Measurements from ENCODE around the gene THRSP. TPM values are rescaled to one million over a fixed set of nuclear protein-coding genes. Genes with fewer than 3 reads are reported as not detected.

THRSP gene
- total RNA-seq, 1 experiment from 2014 or later = not detected

- H4K91ac ChIP-seq (ENCODE audit: insufficient read length, low read depth, low read length) = no peak overlapping the region
- Mint-ChIP-seq H3K36me3 (ENCODE audit: insufficient read depth in 1 of 3, low read depth in 3 of 3) (no peaks in the 10 kb centered on the region), H3K9me3 (peaks cover 0 to 5% of the 10 kb centered on the region in 2 experiments; a peak in 3 of 5 replicates), H3K27ac (no peak overlapping the region), H3K4me1 (peaks cover 6 to 17% of the 10 kb centered on the region in 2 experiments), H3K27me3 (ENCODE audit: low read depth) (no peaks in the 10 kb centered on the region), H3K4me3 (no peak overlapping the region)
- peaks cover under 1% of the 10 kb centered on the region for H3K23me2 ChIP-seq (ENCODE audit: insufficient read length, low read depth, low read length, poor library complexity, severe bottlenecking)
- H3K56ac ChIP-seq (ENCODE audit: insufficient read length, low read depth, low read length) = no peak overlapping the region
- H4K5ac ChIP-seq (ENCODE audit: insufficient read length, low read depth, low read length) = no peak overlapping the region
- H2BK15ac ChIP-seq (ENCODE audit: low read depth, low read length) = no peak overlapping the region
- no peak overlapping the region for H4K8ac ChIP-seq (replicated peaks; ENCODE audit: insufficient read length, low read depth, low read length)
- H3K4me1 ChIP-seq (ENCODE audit: insufficient read depth, low read length) = no peaks in the 10 kb centered on the region
- no peaks in the 10 kb centered on the region for H3K9me3 ChIP-seq (ENCODE audit: control insufficient read depth, low read depth, low read length)
- H3K79me1 ChIP-seq (ENCODE audit: insufficient read depth, low read depth, low read length, poor library complexity, severe bottlenecking) = no peaks in the 10 kb centered on the region
- H3K79me2 ChIP-seq (ENCODE audit: insufficient read depth, low read length) = no peaks in the 10 kb centered on the region
- no peak overlapping the region for H2BK20ac ChIP-seq (ENCODE audit: low read depth, low read length, poor library complexity, severe bottlenecking)
- DNase-seq = no peak
- H3K27ac ChIP-seq (ENCODE audit: insufficient read length, low read depth, low read length) = no peak overlapping the region
- H2BK12ac ChIP-seq (ENCODE audit: insufficient read length, low read depth, low read length) = no peak overlapping the region
- H2AK5ac ChIP-seq (ENCODE audit: insufficient read length, low read length) = no peak overlapping the region
- no peak overlapping the region for H3T11ph ChIP-seq (ENCODE audit: low read length)
- no peak overlapping the region for H3K4me2 ChIP-seq (ENCODE audit: insufficient read depth, insufficient read length, low read length)
- no peak overlapping the region for H3K23ac ChIP-seq (ENCODE audit: insufficient read length, low read depth, low read length)
- H3K4ac ChIP-seq (ENCODE audit: low read depth, low read length) = no peak overlapping the region
- no peak overlapping the region for H3K14ac ChIP-seq (ENCODE audit: insufficient read depth, low read length)
- no peak overlapping the region for H2BK120ac ChIP-seq (ENCODE audit: low read depth, low read length, poor library complexity, severe bottlenecking)
- H3K27me3 ChIP-seq (ENCODE audit: insufficient read depth, low read length) = no peaks in the 10 kb centered on the region
- H4K20me1 ChIP-seq (ENCODE audit: control insufficient read depth, insufficient read depth, insufficient read length) = no peaks in the 10 kb centered on the region
- TF ChIP-seq, protein P1, sequence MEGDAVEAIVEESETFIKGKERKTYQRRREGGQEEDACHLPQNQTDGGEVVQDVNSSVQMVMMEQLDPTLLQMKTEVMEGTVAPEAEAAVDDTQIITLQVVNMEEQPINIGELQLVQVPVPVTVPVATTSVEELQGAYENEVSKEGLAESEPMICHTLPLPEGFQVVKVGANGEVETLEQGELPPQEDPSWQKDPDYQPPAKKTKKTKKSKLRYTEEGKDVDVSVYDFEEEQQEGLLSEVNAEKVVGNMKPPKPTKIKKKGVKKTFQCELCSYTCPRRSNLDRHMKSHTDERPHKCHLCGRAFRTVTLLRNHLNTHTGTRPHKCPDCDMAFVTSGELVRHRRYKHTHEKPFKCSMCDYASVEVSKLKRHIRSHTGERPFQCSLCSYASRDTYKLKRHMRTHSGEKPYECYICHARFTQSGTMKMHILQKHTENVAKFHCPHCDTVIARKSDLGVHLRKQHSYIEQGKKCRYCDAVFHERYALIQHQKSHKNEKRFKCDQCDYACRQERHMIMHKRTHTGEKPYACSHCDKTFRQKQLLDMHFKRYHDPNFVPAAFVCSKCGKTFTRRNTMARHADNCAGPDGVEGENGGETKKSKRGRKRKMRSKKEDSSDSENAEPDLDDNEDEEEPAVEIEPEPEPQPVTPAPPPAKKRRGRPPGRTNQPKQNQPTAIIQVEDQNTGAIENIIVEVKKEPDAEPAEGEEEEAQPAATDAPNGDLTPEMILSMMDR (conservative IDR thresholded peaks at IDR 0.05) = no peak
- H2BK5ac ChIP-seq (ENCODE audit: insufficient read length, low read length) = no peak overlapping the region
- no peak overlapping the region for H3K18ac ChIP-seq (ENCODE audit: insufficient read length, low read depth, low read length)
- H2AFZ ChIP-seq (ENCODE audit: low read length) = no peak overlapping the region
- no peak overlapping the region for H3K9ac ChIP-seq (ENCODE audit: extremely low read depth, insufficient read length, low read length)
Observed at GRCh38 chr11:78032090-78032489, 31.6 kb upstream of the THRSP start.

Measured in H9 (cell line).